Lung (tissue), 12 donors: ENCODE measurements around the gene ARSK. TPM values are rescaled to one million over a fixed set of nuclear protein-coding genes. Genes with fewer than 3 reads are reported as not detected.

Experiments used
- ATAC-seq: fragments of 200-7000 bp; cut with Tn5 transposase; one replicate; pipeline ENCODE4 v1.9.1; 2020; ENCODE audit warnings: moderate number of reproducible peaks; ENCODE audit not compliant: insufficient read depth, low FRiP score
- DNase-seq, 3 donors: peaks; one replicate each; pipeline ENCODE4 v3.0.0-alpha.2; 2013 to 2017
- H3K27ac ChIP-seq, 2 donors: one replicate each; pipeline ENCODE4 v1.5.1; 2013; ENCODE audit warnings: mild to moderate bottlenecking in 2 of 2, moderate library complexity in 2 of 2, control low read depth in 1 of 2, inconsistent platforms in 1 of 2, low read depth in 1 of 2, low read length in 1 of 2
- H3K27me3 ChIP-seq, 3 donors: one replicate each; pipeline ENCODE4 v1.5.1; 2013; ENCODE audit warnings: low read length in 2 of 3; ENCODE audit not compliant: control insufficient read depth in 3 of 3, insufficient read depth in 3 of 3
- H3K36me3 ChIP-seq, 4 donors: one replicate each; pipeline ENCODE4 v1.5.1; 2013; ENCODE audit warnings: low read length in 4 of 4, mild to moderate bottlenecking in 1 of 4, moderate library complexity in 1 of 4; ENCODE audit not compliant: control insufficient read depth in 4 of 4, insufficient read depth in 4 of 4
- H3K4me1 ChIP-seq, 5 donors: one replicate each; pipeline ENCODE4 v1.5.1; 2013; ENCODE audit warnings: low read length in 5 of 5, mild to moderate bottlenecking in 2 of 5, moderate library complexity in 1 of 5; ENCODE audit not compliant: control insufficient read depth in 5 of 5, insufficient read depth in 5 of 5
- H3K4me3 ChIP-seq: one replicate; pipeline ENCODE4 v1.5.1; 2013; ENCODE audit warnings: mild to moderate bottlenecking, control low read depth, moderate library complexity
- H3K9ac ChIP-seq, 2 donors: one replicate each; pipeline ENCODE4 v1.5.1; 2013; ENCODE audit warnings: low read length in 2 of 2, control low read depth in 1 of 2; ENCODE audit not compliant: insufficient read depth in 1 of 2
- H3K9me3 ChIP-seq, 4 donors: one replicate each; pipeline ENCODE4 v1.5.1; 2013; ENCODE audit warnings: low read length in 3 of 4, mild to moderate bottlenecking in 1 of 4, moderate library complexity in 1 of 4; ENCODE audit not compliant: control insufficient read depth in 4 of 4, insufficient read depth in 3 of 4
- CTCF ChIP-seq: IDR thresholded peaks from 2 replicates; pipeline ENCODE4 v1.5.1; 2012; ENCODE audit warnings: mild to moderate bottlenecking; ENCODE audit errors: control extremely low read depth, extremely low read depth
- WGBS, 2 donors: extraction: QIAGEN DNeasy Blood & Tissue Kit; methylation state at CpG; one replicate each; pipeline ENCODE4 v1.1.7; 2013; 5-methylcytosine and 5-hydroxymethylcytosine counted together
- polyA plus RNA-seq, 2 donors: library from polyadenylated mRNA; stranded (reverse); fragments of 200-250 nt; gene quantifications; one replicate each; pipeline ENCODE4 v1.2.1, GENCODE V29; 2013
- total RNA-seq, 2 donors: library from RNA; depleted of rRNA in 1 of 2; stranded (reverse); fragments of >200 nt in 1 of 2; gene quantifications; one replicate each; pipeline ENCODE4 v1.2.1, GENCODE V29; 2014 to 2021
- donor health status: control.
- donor health status: control.
- donor health status: Bipolar disorder and iron deficiency.
- donor health status: healthy.
- donor health status: DM: yes; HTN: yes; CAD: no.

Gene ARSK
- total and polyA plus RNA-seq, 4 donors, result 2.6 to 10.5 (median 4.3) TPM

GRCh38 chr5:95619096-95619495 is 64.2 kb downstream of the ARSK start:
- ATAC-seq, result no peak
- H3K9ac ChIP-seq, result no peak overlapping the region

GRCh38 chr5:95619514-95620029 is 64.7 kb downstream of the ARSK start:
- no peak for ATAC-seq
- Histone ChIP-seq H3K4me1 (peaks cover 0 to 17% (median 5%) of the 10 kb centered on the region in 5 donors), H3K9me3 (no peaks in the 10 kb centered on the region), H3K9ac (no peak overlapping the region), H3K4me3 (no peak overlapping the region), H3K36me3 (no peaks in the 10 kb centered on the region), H3K27me3 (peaks cover 0 to 40% (median 31%) of the 10 kb centered on the region in 3 donors), H3K27ac (no peak overlapping the region)
- DNase-seq, result peak in 1 of 3 donors; percentile 17
- WGBS, 2 donors, result 6 to 11% methylated on average over 19 of the region's 19 CpGs
- TF ChIP-seq CTCF, result no peak

More at GRCh38 chr5:95619096-95619495, 64.2 kb downstream of the ARSK start:
- no peak for TF ChIP-seq CTCF
- Histone ChIP-seq H3K9me3 (no peaks in the 10 kb centered on the region), H3K4me1 (peaks cover 0 to 17% (median 5%) of the 10 kb centered on the region in 5 donors), H3K27ac (no peak overlapping the region), H3K27me3 (peaks cover 0 to 40% (median 31%) of the 10 kb centered on the region in 3 donors), H3K4me3 (no peak overlapping the region), H3K36me3 (no peaks in the 10 kb centered on the region)
- 85 to 89% methylated on average over 4 of the region's 4 CpGs for WGBS, 2 donors
- DNase-seq, result no peak

GRCh38 chr5:95620030-95620869 is 65.3 kb downstream of the ARSK start, which contains the start of gene GPR150:
TSS of gene GPR150 (plus strand) at chr5:95620087. CDS start at chr5:95620276, 189 bp downstream.
- Histone ChIP-seq H3K9me3 (no peaks in the 10 kb centered on the region), H3K9ac (no peak within 1 kb of the TSS), H3K4me1 (peaks cover 0 to 17% (median 5%) of the 10 kb centered on the region in 5 donors), H3K27ac (no peak within 1 kb of the TSS), H3K27me3 (peaks cover 0 to 40% (median 33%) of the 10 kb centered on the region in 3 donors), H3K4me3 (peak within 1 kb of the TSS; percentile 42), H3K36me3 (no peaks in the 10 kb centered on the region)
- peak; percentile 55 for ATAC-seq
- TF ChIP-seq CTCF, result no peak
- WGBS, 2 donors, result 1% methylated on average over 78 to 85 of the region's 85 CpGs
- DNase-seq, result peak; percentile 23 to 59 (median 55)
